Body of pancreas (tissue), 4 donors: Measurements from ENCODE around the gene OR4D6.

ENCODE experiments used
- POLR2A ChIP-seq, 3 donors: fragments of 450-650 bp; IDR thresholded peaks; one replicate each; pipeline ENCODE4 v1.6.1; 2016; ENCODE audit warnings: antibody characterized with exemption in 3 of 3, mild to moderate bottlenecking in 2 of 3
- TF ChIP-seq, protein P1 (sequence below), 7 experiments: fragments of 450-650 bp in 4 of 7; fragments of 200-600 bp in 3 of 7; sonication (generic) in 3 of 7; IDR thresholded peaks; one replicate each; pipeline ENCODE4 v1.5.1; 2016 to 2019; ENCODE audit warnings: antibody characterized with exemption in 7 of 7

DNA sequence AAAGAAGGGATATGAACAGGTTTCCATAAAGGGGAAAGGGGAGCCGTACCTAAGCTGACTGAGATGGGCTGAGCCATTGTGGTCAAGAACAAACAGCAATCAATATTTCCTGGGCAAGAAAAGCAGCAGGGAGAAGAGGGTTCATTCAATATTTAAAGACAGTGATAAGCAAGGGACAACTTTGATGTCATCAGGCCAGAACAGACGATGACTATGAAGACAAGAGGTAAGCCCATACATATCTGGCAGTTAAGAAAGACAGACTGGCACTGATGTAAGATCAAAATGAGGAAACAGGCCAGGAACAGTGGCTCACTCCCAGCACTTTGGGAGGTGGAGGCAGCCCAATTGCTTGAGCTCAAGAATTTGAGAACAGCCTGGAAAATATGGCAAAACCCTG, 32.9 kb upstream of the OR4D6 start:
- TF ChIP-seq, protein P1, sequence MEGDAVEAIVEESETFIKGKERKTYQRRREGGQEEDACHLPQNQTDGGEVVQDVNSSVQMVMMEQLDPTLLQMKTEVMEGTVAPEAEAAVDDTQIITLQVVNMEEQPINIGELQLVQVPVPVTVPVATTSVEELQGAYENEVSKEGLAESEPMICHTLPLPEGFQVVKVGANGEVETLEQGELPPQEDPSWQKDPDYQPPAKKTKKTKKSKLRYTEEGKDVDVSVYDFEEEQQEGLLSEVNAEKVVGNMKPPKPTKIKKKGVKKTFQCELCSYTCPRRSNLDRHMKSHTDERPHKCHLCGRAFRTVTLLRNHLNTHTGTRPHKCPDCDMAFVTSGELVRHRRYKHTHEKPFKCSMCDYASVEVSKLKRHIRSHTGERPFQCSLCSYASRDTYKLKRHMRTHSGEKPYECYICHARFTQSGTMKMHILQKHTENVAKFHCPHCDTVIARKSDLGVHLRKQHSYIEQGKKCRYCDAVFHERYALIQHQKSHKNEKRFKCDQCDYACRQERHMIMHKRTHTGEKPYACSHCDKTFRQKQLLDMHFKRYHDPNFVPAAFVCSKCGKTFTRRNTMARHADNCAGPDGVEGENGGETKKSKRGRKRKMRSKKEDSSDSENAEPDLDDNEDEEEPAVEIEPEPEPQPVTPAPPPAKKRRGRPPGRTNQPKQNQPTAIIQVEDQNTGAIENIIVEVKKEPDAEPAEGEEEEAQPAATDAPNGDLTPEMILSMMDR (IDR thresholded peaks at IDR 0.05): no peak
- TF ChIP-seq POLR2A (IDR thresholded peaks at IDR 0.05): no peak
